Epithelial cell of proximal tubule (primary cell): ENCODE measurements around the gene RYR2. TPM values are rescaled to one million over a fixed set of nuclear protein-coding genes. Genes with fewer than 3 reads are reported as not detected.

Source experiments
- DNase-seq: peaks from one replicate; pipeline ENCODE4 v3.0.0-alpha.2; 2011; ENCODE audit warnings: low read depth
- H3K4me3 ChIP-seq: 2 replicates; pipeline ENCODE4 v1.5.1; 2011; ENCODE audit warnings: low read depth, mild to moderate bottlenecking, low read length
- CTCF ChIP-seq: conservative IDR thresholded peaks from 2 replicates; pipeline ENCODE4 v1.5.1; 2012; ENCODE audit warnings: low read depth, mild to moderate bottlenecking, low read length
- total RNA-seq: library from RNA; depleted of rRNA; stranded (reverse); fragments of >200 nt; gene quantifications from 2 replicates; pipeline ENCODE4 v1.2.3, GENCODE V29; 2015

RYR2 gene
- total RNA-seq, 1 donor from 2014 or later = 0.63 TPM

- DNase-seq = peak; percentile 29
- no peak overlapping the region for H3K4me3 ChIP-seq
Measured at GRCh38 chr1:237670302-237670701, 628.3 kb downstream of the RYR2 start.

DNA sequence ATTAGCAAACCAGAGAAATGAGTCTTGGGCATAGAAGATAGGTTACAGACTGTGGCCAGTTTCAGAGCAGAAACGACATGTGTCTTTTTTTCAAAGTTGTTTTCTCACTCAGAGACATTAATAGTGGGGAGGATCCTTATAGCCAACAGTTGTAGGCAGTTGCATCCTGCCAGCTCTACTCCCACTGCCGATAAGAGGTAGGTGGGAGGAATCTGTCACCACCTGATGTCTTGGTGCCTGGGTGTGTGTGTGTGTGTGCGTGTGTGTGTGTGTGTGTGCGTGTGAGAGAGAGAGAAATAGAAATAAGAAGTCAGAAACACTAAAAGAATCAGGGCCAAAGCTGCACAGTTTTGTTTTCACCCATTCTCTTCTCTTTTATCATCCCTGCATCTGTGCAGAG, 629.3 kb downstream of the RYR2 start:
- no peak for DNase-seq
- no peak overlapping the region for H3K4me3 ChIP-seq
- TF ChIP-seq CTCF = no peak

More at GRCh38 chr1:237670302-237670701, 628.3 kb downstream of the RYR2 start:
- TF ChIP-seq CTCF = no peak

GRCh38 chr1:237671935-237672334, 630.0 kb downstream of the RYR2 start:
- no peak overlapping the region for H3K4me3 ChIP-seq
- TF ChIP-seq CTCF = no peak
- no peak for DNase-seq

DNA sequence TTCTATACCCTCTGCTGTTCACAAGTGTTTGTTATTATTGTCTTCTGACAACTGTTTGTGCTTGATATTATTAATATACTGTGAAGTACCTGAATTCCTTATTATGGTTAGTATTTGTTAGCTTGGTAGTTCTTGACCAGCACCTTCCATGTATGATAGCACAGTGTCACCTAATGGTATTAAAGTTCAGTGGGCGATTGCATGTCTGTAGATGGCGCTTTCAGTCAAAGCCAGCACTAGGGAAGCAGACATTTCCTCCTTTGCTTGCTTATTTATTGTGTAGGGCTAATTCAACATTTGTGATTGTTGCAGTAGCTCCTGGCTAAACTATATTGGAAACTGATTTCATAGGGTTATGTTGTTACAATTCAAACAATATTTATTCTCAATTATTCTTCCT, 630.8 kb downstream of the RYR2 start:
- H3K4me3 ChIP-seq = no peak overlapping the region
- DNase-seq = no peak
- peak; percentile 64 for TF ChIP-seq CTCF

- TF ChIP-seq CTCF = no peak
- H3K4me3 ChIP-seq = no peak overlapping the region
- no peak for DNase-seq
Measured at GRCh38 chr1:237673631-237674030, 631.6 kb downstream of the RYR2 start.

- DNase-seq = peak; percentile 56
- TF ChIP-seq CTCF = peak; percentile 57
- peak overlapping the region; percentile 25 for H3K4me3 ChIP-seq
Measured at GRCh38 chr1:237677979-237678378, 636.0 kb downstream of the RYR2 start.

- no peak overlapping the region for H3K4me3 ChIP-seq
- TF ChIP-seq CTCF = no peak
- no peak for DNase-seq
Measured at GRCh38 chr1:237679687-237680086, 637.7 kb downstream of the RYR2 start.
